HG03103 (cell line): Measurements from ENCODE around the gene XPR1.
"Not testable (repeated sequence)": the region's sequence is repeated elsewhere in the genome, so short reads cannot be mapped to it uniquely, and the experiment has no call there.

Experiments
- ATAC-seq: cut with Tn5 transposase; IDR thresholded peaks from one replicate; pipeline ENCODE4 v1.9.1; 2021; ENCODE audit warnings: low read depth; ENCODE audit not compliant: unreplicated experiment

The XPR1 gene

DNA sequence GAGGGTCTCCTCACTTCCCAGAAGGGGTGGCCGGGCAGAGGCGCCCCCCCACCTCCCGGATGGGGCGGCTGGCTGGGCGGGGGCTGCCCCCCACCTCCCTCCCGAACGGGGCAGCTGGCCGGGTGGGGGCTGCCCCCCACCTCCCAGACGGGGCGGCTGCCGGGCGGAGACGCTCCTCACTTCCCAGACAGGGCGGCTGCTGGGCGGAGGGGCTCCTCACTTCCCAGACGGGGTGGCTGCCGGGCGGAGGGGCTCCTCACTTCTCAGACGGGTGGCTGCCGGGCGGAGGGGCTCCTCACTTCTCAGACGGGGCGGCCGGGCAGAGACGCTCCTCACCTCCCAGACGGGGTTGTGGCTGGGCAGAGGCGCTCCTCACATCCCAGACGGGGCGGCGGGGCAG, 78.9 kb downstream of the XPR1 start:
- ATAC-seq: not testable (repeated sequence)

DNA sequence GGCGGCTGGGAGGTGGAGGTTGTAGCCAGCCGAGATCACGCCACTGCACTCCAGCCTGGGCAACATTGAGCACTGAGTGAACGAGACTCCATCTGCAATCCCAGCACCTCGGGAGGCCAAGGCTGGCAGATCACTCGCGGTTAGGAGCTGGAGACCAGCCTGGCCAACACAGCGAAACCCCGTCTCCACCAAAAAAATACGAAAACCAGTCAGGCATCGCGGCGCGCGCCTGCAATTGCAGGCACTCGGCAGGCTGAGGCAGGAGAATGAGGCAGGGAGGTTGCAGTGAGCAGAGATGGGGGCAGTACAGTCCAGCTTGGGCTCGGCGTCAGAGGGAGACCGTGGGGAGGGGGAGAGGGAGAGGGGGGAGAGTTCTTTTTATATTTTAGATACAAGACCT, 79.4 kb downstream of the XPR1 start:
- ATAC-seq: not testable (repeated sequence)

DNA sequence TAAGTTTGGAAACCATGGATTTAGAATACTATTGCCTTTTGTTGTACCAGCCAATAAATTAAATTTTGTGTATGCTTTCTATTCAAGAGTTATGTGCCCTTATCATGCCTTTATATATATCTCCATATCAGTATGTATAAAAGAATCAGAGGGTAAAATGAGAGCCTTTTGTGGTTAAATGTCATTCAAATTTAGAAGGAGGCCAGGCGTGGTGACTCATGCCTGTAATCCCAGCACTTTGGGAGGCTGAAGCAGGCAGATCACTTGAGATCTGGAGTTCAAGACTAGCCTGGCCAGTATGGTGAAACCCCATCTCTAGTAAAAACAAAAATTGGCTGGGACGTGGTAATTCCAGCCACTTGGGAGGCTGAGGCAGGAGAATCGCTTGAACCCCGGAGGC, 88.9 kb downstream of the XPR1 start:
- no peak for ATAC-seq

DNA sequence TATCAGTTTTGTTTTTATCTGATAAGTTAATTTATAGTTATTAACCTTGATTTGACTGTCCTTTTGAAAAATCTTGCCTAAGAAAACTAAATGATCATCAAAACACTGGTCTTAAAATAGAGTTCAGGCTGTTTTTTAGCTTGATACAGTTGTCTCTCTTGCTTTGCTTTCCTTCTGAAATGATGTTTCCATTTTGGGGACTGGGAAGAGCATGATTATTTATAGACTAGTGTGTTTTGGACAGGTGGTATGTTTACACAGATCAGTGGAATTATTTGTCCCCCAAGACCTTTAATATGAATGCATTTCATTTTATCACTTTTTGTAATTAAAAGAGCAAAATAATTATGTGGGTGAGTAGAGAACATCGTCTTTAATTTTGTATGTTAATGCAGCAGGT, 90.8 kb downstream of the XPR1 start:
- no peak for ATAC-seq

DNA sequence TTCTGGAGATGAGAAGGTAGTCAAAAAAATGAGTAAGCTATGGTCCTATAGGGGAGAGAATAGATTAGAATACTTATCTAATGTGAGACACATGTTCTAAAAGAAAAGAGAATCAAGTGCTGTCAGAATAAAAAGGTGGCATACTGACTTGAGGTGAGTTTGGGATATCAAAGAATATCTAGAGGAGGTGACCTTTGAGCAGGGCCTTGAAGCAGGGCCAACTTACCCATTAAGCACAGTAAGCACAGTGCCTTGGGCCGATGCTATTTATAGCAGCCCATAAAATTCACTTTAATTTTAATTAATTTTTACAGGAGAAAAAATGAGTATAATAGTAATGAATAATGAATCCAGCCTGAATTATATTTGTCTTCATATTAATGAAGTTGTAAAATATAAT, 92.2 kb downstream of the XPR1 start:
- ATAC-seq: no peak

DNA sequence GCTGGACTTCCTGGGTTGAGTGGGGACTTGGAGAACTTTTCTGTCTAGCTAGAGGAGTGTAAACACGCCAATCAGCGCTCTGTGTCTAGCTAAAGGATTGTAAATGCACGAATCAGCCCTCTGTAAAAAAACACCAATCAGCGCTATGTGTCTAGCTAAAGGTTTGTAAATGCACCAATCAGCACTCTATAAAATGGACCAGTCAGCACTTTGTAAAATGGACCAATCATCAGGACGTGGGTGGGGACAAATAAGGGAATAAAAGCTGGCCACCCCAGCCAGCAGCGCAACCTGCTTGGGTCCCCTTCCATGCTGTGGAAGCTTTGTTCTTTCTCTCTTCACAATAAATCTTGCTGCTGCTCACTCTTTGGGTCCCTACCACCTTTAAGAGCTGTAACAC, 94.2 kb downstream of the XPR1 start:
- ATAC-seq: not testable (repeated sequence)

DNA sequence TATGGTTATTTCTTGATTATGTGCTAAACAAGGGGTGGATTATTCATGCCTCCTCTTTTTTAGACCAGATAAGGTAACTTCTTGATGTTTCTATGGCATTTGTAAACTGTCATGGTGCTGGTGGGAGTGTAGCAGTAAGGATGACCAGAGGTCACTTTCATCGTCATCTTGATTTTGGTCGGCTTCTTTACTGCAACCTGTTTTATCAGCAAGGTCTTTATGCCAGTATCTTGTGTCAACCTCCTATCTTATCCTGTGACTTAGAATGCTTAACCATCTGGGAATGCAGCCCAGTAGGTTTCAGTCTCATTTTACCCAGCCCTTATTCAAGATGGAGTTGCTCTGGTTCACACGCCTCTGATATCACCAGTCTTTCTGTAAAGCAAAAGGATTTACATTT, 95.9 kb downstream of the XPR1 start:
- not testable (repeated sequence) for ATAC-seq

DNA sequence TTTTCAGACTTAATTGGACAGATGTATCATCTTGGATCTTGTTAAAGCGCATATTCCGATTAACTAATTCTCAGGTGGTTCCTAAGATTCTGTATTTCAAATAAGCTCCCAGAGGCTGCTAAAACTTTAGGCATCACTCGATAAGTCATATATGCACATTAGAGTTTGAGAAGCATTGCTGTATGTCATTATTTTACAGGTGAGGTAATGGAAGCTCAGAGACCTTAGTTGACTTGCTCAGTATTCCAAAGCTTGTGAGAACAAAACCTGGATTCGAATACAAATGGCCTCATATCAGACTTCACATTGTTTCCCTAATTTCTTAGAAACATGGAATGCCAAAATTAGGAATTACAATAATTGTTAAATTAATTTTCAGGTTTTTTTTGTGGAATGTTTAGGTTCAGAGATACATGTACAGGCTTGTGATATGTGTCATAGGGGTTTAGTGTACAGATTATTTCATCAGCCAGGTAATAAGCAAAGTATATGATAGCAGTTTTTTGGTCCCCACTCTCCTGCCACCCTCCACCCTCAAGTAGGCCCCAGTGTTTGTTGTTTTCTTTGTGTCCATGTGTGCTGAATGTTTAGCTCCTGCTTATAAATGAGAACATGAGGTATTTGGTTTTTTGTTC, 96.8 kb downstream of the XPR1 start:
- ATAC-seq: no peak

DNA sequence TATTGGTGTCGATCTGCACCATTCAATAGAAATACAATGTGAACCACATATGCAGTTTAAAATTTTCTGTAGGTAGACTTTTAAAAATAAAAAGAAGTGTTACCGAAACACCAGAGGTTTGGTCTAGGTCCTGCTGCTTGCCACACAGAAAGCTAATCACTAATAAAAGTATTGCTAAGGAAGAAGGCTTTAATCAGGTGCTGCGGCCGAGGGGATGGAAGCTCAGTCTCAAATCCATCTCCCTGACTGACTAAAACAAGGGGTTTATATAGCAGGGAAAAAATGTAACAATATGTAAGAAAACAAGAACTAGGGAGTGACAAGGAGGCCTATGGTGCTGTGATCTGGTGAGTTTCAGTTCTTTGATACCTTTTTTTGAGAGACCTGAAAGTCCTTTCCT, 99.3 kb downstream of the XPR1 start:
- ATAC-seq: no peak

DNA sequence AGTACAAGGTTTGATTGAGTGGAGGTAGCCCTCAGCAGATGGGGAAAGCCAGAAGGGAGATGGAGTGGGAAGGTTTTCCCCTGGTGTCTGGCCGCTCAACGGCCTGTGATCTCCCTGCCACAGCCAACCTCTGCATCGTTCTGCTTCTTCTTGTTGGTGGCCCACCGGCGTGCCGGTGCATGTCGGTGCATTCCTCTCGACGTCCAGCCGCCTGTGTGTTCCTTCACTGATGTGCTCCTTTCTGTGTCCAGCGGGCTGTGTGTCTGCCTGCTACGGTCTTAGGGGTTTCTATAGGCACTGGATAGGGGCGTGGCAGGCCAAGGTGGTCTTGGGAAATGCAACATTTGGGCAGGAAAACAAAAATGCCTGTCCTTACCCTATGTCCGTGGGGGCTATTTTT, 101.0 kb downstream of the XPR1 start:
- ATAC-seq: no peak

DNA sequence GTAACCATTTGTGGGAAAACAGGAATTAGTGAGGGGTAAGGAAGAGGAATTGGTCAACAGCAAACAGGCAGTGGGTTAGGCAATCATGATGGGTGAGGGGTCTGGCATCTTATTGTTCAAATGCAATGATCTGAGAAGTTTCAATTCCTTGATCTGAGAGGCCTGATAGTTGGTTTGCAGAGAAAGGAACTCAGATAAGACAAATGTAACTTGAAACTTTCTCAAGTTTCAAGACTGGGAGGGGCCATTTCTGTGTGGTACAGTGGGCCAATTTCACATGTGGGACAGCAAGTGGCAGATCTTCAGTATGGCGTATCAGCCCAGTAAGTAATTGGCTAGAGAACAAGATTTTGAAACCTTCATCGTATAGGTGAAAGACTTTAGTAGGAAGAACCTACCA, 102.5 kb downstream of the XPR1 start:
- ATAC-seq: no peak

DNA sequence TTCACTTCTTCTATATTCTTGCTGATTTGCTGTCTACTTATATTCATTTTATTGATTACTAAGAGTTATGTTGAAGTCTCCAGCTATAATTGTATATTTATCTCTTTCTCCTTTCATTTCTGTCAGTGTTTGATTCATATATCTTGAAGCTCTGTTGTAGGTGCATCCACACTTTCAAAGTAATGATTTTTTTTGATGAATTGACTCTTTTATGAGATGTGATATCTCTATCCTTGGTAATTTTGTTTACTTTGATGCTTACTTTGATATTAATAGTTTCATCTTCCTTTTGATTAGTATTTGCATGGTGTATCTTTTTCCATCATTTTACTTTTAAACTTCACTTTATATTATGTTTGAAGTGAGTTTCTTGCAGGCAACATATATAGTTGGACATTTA, 110.8 kb downstream of the XPR1 start:
- ATAC-seq: no peak

DNA sequence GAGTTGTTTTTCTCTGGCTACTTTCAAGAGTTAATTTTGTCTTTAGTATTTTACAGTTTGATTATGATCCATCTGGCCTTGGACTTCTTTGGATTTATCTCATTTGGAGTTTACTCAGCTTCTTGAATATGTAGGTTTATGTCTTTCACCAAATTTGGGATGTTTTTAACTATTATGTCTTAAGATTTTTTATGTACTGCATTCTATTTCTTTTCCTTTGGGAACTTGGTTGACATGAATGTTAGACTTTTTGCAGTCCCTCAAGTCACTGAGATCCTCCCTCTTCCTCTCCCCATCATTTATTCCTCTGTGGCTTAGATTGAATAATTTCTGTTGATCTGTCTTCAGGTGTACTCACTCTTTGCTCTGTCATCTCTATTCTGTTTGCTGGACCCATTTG, 112.0 kb downstream of the XPR1 start:
- no peak for ATAC-seq

DNA sequence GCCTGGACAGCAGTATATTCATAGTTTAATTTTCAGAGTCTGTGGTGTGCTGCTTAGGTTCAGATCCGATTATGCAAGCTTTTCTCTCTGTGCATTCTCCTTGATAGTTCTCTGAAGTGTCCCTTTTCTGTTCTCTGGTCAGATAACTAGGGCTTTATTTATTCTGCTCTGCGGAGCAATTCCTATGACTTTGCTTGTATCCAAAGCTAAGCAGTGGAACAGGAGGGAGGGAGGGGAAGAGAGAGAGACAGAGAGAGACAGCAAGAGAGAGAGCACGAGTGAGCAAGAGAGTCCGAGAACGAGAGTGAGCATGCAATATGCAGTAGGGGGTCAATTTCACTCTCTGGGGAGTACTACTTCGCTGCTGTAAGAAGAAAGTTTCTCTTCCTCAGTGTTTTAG, 113.3 kb downstream of the XPR1 start:
- ATAC-seq: no peak

DNA sequence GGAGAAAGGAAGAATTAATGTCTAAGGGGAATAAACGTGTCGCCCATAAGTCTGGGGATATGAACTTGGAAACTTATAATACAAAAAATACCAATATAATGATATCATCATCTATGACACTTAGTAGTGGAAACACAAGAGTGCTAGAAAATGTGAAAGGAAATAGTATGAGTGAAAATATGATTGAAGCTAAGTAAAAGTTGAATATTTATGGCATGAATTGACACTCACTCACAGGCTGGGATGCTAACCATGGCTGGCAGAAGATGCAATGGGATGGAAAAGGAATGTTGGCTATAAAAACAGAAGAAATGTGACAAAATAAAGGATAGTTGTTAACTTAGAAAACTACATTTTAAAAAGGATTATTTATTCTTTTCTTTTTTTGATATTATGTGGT, 120.1 kb downstream of the XPR1 start:
- ATAC-seq: no peak

DNA sequence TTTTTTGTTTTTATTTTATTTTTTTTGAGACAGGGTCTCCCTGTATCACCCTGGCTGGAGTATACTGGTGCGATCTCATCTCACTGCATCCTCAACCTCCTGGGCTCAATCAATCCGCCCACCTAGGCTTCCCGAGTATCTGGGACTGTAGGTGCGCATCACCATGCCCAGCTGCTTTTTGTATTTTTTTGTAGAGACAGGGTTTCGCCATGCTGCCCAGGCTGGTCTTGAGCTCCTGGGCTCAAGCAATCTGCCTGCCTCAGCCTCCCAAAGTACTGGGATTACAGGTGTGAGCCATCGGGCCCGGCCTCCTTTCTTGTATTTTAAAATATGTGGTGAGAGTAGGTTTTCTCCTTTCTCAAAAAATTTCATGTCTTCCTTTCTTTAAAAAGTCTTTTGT, 122.6 kb downstream of the XPR1 start:
- no peak for ATAC-seq

DNA sequence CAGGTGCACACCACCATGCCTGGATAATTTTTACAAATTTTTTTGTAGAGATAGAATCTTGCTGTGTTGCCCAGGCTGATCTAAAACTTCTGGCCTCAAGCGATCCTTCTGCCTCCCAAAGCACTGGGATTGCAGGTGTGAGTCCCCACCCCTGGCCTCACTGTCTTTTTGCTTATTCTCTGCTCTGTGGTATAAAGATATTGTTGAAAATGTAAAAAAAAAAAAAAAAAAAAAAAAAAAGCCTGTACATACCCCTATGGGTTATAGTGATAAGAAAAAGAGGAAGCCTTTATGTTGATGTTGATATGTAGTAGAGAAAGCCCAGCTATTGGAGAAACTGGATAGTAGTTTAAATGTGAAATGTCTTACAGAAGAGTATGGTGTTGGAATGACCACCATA, 125.8 kb downstream of the XPR1 start:
- ATAC-seq: no peak

DNA sequence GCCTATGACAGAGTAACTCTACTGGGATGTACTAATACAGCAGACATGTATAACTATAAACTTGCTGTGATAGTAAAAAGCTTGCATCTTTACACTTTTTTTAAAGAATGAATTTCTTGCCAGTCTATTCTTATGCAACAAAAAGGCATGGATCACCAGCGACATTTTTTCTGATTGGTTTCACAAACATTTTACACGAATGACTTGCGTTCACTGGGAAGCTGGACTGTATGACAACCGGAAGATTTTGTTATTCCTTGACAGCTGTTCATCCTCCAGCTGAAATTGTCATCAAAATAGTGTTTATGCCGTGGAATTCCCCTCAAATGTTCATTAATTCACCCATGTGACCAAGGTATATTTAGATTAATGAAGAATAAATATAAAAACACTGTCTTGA, 131.0 kb downstream of the XPR1 start:
- no peak for ATAC-seq

DNA sequence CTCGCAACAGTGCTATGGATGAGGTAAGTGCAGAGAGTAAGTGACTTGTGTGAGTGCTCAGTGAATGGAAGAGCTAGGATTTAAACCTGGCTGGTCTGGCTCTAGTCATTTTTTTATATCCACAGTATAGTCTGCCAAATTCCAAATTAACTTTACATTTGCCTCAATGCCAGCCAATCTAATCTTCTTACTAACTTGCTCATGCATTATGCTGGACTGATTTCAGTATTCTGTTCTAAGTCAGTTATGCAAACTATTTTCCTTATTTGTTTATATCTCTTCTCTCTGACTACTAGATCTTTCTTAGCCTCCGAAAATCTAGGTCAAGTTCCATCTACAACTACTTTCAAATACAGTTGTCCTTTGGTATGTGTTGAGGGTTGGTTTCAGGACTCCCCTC, 133.3 kb downstream of the XPR1 start:
- no peak for ATAC-seq

DNA sequence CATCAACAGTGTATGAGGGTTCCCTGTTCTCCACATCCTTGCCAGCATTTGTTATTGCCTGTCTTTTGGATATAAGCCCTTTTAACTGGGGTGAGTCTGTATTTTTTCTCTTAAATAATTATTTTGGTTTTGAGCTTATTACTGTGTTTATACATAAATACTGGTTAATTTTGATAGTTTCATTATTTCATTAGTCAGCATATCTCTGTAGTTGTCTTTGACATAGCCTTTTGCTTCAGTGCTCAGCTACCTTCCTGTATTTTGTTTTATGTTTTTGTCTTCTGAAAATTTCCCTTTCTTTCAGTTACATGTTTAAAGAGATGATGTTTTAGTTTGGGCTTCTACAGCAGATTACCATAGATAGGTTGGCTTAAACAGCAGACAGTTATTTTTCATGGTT, 138.1 kb downstream of the XPR1 start:
- no peak for ATAC-seq

DNA sequence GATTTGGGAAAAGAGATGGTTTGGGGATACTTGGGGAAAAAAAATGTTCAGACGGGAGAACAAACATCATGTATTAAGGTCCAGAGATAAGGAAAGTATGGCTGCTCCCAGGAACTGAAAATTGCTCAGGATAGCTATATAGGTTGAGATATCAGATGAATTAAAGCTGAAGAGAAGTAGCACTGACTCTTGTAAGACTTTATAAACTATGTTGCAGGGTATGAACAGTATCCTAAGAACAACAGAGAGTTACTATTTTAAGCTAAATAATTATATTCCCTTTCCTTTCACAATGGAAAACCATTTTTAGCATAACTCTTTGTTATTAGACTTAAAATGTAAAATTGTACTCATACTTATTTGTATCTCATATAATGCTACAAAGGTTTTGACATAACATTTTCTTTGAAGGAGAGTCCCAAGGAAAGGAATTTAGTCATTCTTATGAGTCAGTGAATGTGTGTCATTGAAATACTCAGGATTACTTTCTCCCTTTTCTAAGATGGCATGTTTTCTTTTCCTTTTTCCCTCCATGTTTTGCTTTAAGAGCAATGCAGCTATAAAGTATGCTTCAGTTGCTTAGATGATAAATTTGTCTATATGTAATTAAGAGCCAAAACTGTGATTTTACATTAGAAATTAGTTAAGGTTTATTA, 141.5 kb downstream of the XPR1 start:
- ATAC-seq: no peak

DNA sequence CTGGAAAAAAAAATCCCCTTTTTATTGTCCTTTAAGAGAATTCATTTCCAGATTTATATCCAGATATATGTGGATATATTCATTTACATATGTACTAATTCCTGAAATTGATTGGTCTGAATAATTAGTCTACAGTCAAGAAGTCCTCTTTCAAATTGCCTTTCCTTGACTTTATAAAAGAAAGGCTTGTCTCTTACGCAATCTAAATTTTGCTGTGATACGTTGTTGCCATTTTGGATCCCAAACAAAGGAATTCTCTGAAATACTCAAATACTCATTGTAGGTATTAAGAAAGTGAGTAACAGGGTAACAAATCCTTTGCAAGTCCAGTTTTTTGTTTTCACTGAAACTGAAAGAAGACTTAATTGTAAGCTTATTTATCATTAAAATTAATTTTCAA, 144.0 kb downstream of the XPR1 start:
- no peak for ATAC-seq
